Measurements from ENCODE around the gene COL16A1.

DNA sequence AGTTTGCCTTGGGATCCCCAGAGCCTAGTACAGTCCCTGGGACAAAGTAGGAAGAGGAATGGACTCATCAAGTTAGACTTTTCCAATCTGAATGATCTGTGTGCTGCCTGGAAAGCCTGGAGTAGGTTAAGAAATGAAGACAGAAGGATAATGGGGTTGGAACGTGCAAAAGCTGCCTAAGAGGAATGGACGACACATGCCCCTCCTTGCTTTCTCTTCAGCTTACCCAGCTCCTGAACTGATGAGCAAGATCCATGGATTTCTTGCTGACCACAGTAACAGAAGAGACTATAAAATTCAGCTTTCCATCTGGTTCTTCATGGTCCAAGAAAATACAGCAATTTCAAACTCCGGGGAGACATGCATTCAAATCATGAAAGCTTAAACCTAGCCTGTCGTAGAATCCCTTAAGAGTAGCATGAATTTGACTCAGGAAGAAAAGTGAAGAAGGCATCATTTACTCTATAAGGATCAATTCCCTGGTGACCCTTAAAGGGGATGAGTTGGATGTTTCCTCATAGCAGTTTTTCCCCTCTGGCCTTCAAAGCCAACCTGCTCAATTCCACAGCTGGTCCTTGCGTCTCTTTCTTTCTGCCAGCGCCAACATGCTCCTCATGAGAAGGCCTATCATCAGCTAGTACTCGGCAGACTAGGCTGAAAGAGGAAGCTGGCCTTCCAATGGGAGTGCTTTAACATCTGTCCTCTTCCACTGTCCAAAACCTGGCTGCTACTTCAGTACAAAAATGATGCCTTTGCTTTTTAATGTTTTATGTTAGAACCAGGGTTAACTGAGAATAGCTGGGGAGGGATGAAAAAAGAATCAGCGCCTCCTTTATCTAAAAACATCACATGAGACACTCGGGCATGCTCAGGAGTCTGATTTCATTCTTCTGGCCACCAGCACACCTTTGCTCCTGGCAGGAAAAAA, 53.4 kb downstream of the COL16A1 start:
- TF ChIP-seq EP300 (IDR thresholded peaks at IDR 0.05) (no peak), POLR2A (IDR thresholded peaks at IDR 0.05) (no peak)
- TF ChIP-seq, protein P1, sequence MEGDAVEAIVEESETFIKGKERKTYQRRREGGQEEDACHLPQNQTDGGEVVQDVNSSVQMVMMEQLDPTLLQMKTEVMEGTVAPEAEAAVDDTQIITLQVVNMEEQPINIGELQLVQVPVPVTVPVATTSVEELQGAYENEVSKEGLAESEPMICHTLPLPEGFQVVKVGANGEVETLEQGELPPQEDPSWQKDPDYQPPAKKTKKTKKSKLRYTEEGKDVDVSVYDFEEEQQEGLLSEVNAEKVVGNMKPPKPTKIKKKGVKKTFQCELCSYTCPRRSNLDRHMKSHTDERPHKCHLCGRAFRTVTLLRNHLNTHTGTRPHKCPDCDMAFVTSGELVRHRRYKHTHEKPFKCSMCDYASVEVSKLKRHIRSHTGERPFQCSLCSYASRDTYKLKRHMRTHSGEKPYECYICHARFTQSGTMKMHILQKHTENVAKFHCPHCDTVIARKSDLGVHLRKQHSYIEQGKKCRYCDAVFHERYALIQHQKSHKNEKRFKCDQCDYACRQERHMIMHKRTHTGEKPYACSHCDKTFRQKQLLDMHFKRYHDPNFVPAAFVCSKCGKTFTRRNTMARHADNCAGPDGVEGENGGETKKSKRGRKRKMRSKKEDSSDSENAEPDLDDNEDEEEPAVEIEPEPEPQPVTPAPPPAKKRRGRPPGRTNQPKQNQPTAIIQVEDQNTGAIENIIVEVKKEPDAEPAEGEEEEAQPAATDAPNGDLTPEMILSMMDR (IDR thresholded peaks at IDR 0.05): no peak

Measured in tibial nerve (tissue), 4 donors.